Gastrocnemius medialis (tissue), 4 donors: ENCODE measurements around the gene EGFL7. TPM values are rescaled to one million over a fixed set of nuclear protein-coding genes. Genes with fewer than 3 reads are reported as not detected.

Source experiments
- ATAC-seq, 2 donors: fragments of 150-250 bp; one replicate each; pipeline ENCODE4 v1.9.1; 2016
- DNase-seq, 2 donors: peaks; one replicate each; pipeline ENCODE4 v3.0.0-alpha.2; 2019
- H3K27ac ChIP-seq, 4 donors: fragments of 200-600 bp; sonication (generic); 1 replicate in 1 of 4; 2 replicates in 3 of 4; pipeline ENCODE4 v1.5.1; 2016 to 2018; ENCODE audit warnings: mild to moderate bottlenecking in 2 of 4, moderate library complexity in 1 of 4
- H3K27me3 ChIP-seq, 3 donors: fragments of 200-600 bp; sonication (generic) in 2 of 3; 1 replicate in 1 of 3; 2 replicates in 2 of 3; pipeline versions ENCODE4 v1.5.1 to v1.6.0; 2016 to 2019; ENCODE audit warnings: mild to moderate bottlenecking in 1 of 3, moderate library complexity in 1 of 3
- H3K36me3 ChIP-seq, 2 donors: fragments of 200-600 bp; sonication (generic) in 1 of 2; one replicate each; pipeline ENCODE4 v1.5.1; 2017 to 2018
- H3K4me1 ChIP-seq, 2 donors: fragments of 200-600 bp; sonication (generic) in 1 of 2; one replicate each; pipeline ENCODE4 v1.5.1; 2016 to 2017; ENCODE audit warnings: mild to moderate bottlenecking in 2 of 2
- H3K4me3 ChIP-seq, 4 donors: fragments of 200-600 bp; sonication (generic) in 3 of 4; 1 replicate in 1 of 4; 2 replicates in 3 of 4; pipeline ENCODE4 v1.5.1; 2016 to 2019; ENCODE audit warnings: mild to moderate bottlenecking in 2 of 4
- H3K9me3 ChIP-seq, 3 donors: fragments of 200-600 bp; sonication (generic) in 2 of 3; 1 replicate in 1 of 3; 2 replicates in 2 of 3; pipeline ENCODE4 v1.5.1; 2016 to 2019
- POLR2A ChIP-seq, 2 donors: fragments of 450-650 bp; IDR thresholded peaks; one replicate each; pipeline ENCODE4 v1.6.1; 2017; ENCODE audit warnings: antibody characterized with exemption in 2 of 2, mild to moderate bottlenecking in 2 of 2, moderate library complexity in 2 of 2
- in situ Hi-C, 4 donors: fragments of 200-750 bp; cut with MboI; loops; one replicate each; pipeline versions ENCODE4 v1.15.0 to v1.8.0; 2017; ENCODE audit warnings: low sequenced_read_pairs in 4 of 4
- intact Hi-C: fragments of 100-400 bp; cut with DNase I; formaldehyde crosslinking; loops from one replicate; pipeline ENCODE4 v1.15.1; 2023; ENCODE audit warnings: low total_unique reads
- total RNA-seq, 4 donors: library from RNA; depleted of rRNA; stranded (reverse); fragments of >200 nt; gene quantifications; one replicate each; pipeline versions ENCODE4 v1.1.0 to v1.2.3, GENCODE V29; 2016
- TF ChIP-seq, protein P1 (sequence below), 5 experiments: fragments of 450-650 bp in 3 of 5; fragments of 200-600 bp in 2 of 5; sonication (generic) in 2 of 5; IDR thresholded peaks in 4 of 5; conservative IDR thresholded peaks in 1 of 5; 1 replicate in 4 of 5; 2 replicates in 1 of 5; pipeline ENCODE4 v1.5.1; 2016 to 2019; ENCODE audit warnings: antibody characterized with exemption in 5 of 5, mild to moderate bottlenecking in 3 of 5, moderate library complexity in 3 of 5

Gene EGFL7
- total RNA-seq, 4 donors from 2014 or later: 37.4 to 74.7 (median 49.0) TPM

DNA sequence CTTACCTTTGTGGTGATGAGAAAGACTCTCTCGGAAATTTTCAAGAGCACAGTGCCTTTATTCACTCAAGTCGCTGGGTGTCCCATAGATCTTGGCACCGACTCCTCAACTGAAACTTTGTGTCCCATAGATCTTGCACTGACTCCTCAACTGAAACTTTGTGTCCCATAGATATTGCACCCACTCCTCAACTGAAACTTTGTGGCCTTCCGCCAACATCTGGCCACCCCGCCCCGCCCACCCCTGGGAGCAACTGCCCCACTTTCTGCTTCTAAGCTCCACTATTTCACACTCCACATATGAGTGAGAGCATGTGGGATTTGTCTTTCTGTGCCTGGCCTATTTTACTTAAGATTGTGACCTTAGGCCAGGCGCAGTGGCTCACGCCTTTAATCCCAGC lies 12.7 kb upstream of the EGFL7 start:
- Histone ChIP-seq H3K4me3 (no peak overlapping the region), H3K36me3 (no peaks in the 10 kb centered on the region), H3K27me3 (peaks cover 0 to 4% (median 0%) of the 10 kb centered on the region in 3 donors), H3K27ac (peak overlapping the region in 3 of 4 donors; percentile 77 to 81 (median 79)), H3K9me3 (no peaks in the 10 kb centered on the region), H3K4me1 (no peaks in the 10 kb centered on the region)
- intact Hi-C loops (no loop called here), in situ Hi-C loops (no loop called here)
- TF ChIP-seq, protein P1, sequence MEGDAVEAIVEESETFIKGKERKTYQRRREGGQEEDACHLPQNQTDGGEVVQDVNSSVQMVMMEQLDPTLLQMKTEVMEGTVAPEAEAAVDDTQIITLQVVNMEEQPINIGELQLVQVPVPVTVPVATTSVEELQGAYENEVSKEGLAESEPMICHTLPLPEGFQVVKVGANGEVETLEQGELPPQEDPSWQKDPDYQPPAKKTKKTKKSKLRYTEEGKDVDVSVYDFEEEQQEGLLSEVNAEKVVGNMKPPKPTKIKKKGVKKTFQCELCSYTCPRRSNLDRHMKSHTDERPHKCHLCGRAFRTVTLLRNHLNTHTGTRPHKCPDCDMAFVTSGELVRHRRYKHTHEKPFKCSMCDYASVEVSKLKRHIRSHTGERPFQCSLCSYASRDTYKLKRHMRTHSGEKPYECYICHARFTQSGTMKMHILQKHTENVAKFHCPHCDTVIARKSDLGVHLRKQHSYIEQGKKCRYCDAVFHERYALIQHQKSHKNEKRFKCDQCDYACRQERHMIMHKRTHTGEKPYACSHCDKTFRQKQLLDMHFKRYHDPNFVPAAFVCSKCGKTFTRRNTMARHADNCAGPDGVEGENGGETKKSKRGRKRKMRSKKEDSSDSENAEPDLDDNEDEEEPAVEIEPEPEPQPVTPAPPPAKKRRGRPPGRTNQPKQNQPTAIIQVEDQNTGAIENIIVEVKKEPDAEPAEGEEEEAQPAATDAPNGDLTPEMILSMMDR (IDR thresholded peaks at IDR 0.05 in 4 of 5, conservative IDR thresholded peaks at IDR 0.05 in 1 of 5): no peak
- no peak for TF ChIP-seq POLR2A (IDR thresholded peaks at IDR 0.05)
- no peak for DNase-seq
- no peak for ATAC-seq

DNA sequence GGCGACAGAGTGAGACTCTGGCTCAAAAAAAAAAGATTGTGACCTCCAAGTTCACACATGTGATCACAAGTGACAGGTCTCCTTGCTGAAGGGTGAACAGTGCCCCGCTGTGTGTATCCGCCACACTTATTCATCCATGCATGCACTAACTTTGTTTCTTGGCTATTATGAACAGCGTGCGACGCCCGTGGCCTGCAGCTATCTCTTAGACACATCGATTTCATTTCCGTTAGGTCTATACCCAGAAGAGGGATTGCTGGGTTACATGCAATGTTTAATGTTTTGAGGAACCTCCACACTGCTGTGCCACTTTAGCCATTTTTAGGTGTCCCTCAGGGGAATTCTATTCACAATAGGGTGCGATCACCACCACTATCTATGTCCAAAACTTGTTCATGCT lies 12.1 kb upstream of the EGFL7 start:
- no peak for ATAC-seq
- H3K36me3 ChIP-seq: no peaks in the 10 kb centered on the region
- no peaks in the 10 kb centered on the region for H3K9me3 ChIP-seq
- no peak for TF ChIP-seq POLR2A (IDR thresholded peaks at IDR 0.05)
- TF ChIP-seq, protein P1 (IDR thresholded peaks at IDR 0.05 in 4 of 5, conservative IDR thresholded peaks at IDR 0.05 in 1 of 5): no peak
- H3K27me3 ChIP-seq: peaks cover 0 to 4% (median 0%) of the 10 kb centered on the region in 3 donors
- no peaks in the 10 kb centered on the region for H3K4me1 ChIP-seq
- peak overlapping the region in 1 of 4 donors; percentile 79 for H3K27ac ChIP-seq
- in situ Hi-C loops (no loop called here), intact Hi-C loops (no loop called here)
- DNase-seq: no peak
- no peak overlapping the region for H3K4me3 ChIP-seq

DNA sequence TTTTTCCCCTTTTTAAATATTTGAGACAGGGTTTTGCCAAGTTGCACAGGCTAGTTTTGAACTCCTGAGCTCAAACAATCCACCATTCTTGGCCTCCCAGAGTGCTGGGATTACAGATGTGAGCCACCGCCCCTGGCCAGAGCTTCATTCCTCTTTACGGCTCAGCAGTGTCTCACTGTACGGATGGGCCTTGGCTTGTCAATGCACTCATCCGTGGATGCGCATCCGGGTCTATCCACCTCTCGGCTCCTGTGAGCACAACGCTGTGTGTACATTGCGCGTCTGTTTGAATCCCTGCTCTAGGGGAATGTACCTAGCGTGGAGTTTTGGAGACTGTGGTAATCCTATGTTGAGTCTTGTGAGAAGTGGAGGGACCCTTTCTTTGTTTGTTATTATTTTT lies 10.9 kb upstream of the EGFL7 start:
- Histone ChIP-seq H3K9me3 (no peaks in the 10 kb centered on the region), H3K27ac (no peak overlapping the region), H3K27me3 (peaks cover 0 to 8% (median 5%) of the 10 kb centered on the region in 3 donors), H3K4me3 (no peak overlapping the region), H3K36me3 (no peaks in the 10 kb centered on the region), H3K4me1 (no peaks in the 10 kb centered on the region)
- no peak for TF ChIP-seq POLR2A (IDR thresholded peaks at IDR 0.05)
- TF ChIP-seq, protein P1 (IDR thresholded peaks at IDR 0.05 in 4 of 5, conservative IDR thresholded peaks at IDR 0.05 in 1 of 5): no peak
- in situ Hi-C loops: no loop called here
- intact Hi-C loops: no loop called here
- no peak for ATAC-seq
- DNase-seq: no peak

DNA sequence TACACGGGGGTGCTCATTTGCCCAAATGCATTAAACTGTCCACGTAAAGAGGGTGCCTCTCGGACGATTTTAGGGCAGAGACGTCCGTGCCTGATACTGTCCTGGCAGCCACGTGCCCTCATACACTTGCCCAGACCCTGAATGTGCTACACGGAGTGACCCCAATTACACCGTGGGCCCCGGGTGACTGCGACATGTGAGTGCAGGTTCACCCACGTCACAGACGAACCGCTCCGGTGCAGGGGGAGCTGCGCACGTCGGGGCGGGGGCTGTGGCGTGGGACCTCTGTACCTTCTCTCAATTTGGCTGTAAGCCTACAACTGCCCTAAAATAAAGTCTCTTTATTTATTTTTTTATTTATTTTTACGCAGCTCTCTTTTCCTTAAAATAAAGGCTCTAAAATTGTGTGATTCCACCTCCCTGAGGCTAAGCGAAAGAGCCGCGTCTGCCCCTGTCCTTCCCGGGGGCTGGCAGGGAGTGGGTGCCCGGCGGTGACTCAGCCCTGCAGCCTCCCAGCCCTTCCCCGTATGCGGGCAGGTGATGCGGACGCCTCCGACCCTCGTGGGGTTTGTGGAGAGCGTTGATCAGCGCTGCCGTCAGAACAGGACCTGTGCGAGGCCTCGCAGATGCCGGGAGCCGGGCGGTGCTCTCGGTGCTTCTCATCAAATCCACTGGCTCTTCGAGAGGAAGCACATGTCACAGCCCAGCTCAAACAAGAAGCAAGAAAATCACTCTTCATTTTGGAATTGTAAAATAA lies 9.2 kb upstream of the EGFL7 start:
- no peaks in the 10 kb centered on the region for H3K4me1 ChIP-seq
- peak overlapping the region in 3 of 4 donors; percentile 71 to 80 (median 77) for H3K27ac ChIP-seq
- in situ Hi-C loops (no loop called here), intact Hi-C loops (no loop called here)
- no peaks in the 10 kb centered on the region for H3K9me3 ChIP-seq
- H3K36me3 ChIP-seq: no peaks in the 10 kb centered on the region
- H3K27me3 ChIP-seq: peaks cover 7 to 25% (median 15%) of the 10 kb centered on the region in 3 donors
- ATAC-seq: no peak
- no peak for TF ChIP-seq POLR2A (IDR thresholded peaks at IDR 0.05)
- TF ChIP-seq, protein P1 (IDR thresholded peaks at IDR 0.05 in 4 of 5, conservative IDR thresholded peaks at IDR 0.05 in 1 of 5): no peak
- DNase-seq: no peak
- no peak overlapping the region for H3K4me3 ChIP-seq
